Endothelial cell of hepatic sinusoid (primary cell): Measurements from ENCODE around the gene SLC47A2.
"Not testable (repeated sequence)": the region's sequence is repeated elsewhere in the genome, so short reads cannot be mapped to it uniquely, and the experiment has no call there.

ENCODE experiments used
- in situ Hi-C: cut with HindIII; loops from 2 replicates; pipeline ENCODE4 v1.10.0; 2017; ENCODE audit warnings: low sequenced_read_pairs

Gene SLC47A2

GRCh38 chr17:19671433-19671832 is 45.0 kb downstream of the SLC47A2 start:
- in situ Hi-C loops = no loop called here

GRCh38 chr17:19670908-19671307 is 45.5 kb downstream of the SLC47A2 start:
- in situ Hi-C loops = no loop called here

- in situ Hi-C loops = not testable (repeated sequence)
These were observed 46.7 kb downstream of the SLC47A2 start for GRCh38 chr17:19669680-19670079.

GRCh38 chr17:19664821-19665181 is 51.6 kb downstream of the SLC47A2 start:
- in situ Hi-C loops = no loop called here

GRCh38 chr17:19664136-19664820 is 52.1 kb downstream of the SLC47A2 start:
- in situ Hi-C loops = no loop called here

GRCh38 chr17:19663097-19663496 is 53.3 kb downstream of the SLC47A2 start:
- in situ Hi-C loops = no loop called here

- in situ Hi-C loops = no loop called here
These were observed 55.3 kb downstream of the SLC47A2 start for GRCh38 chr17:19661121-19661520.

GRCh38 chr17:19660219-19660870 is 56.0 kb downstream of the SLC47A2 start:
- in situ Hi-C loops = no loop called here

- in situ Hi-C loops = no loop called here
These were observed 56.8 kb downstream of the SLC47A2 start for GRCh38 chr17:19659366-19660177.

GRCh38 chr17:19656851-19657581 is 59.4 kb downstream of the SLC47A2 start:
- in situ Hi-C loops = no loop called here

GRCh38 chr17:19656336-19656735 is 60.0 kb downstream of the SLC47A2 start:
- in situ Hi-C loops = no loop called here

GRCh38 chr17:19654896-19655295 is 61.5 kb downstream of the SLC47A2 start:
- in situ Hi-C loops = no loop called here

GRCh38 chr17:19654342-19654886 is 62.0 kb downstream of the SLC47A2 start:
- in situ Hi-C loops = no loop called here

- in situ Hi-C loops = no loop called here
These were observed 63.8 kb downstream of the SLC47A2 start for GRCh38 chr17:19652595-19652994.

- in situ Hi-C loops = no loop called here
These were observed 64.7 kb downstream of the SLC47A2 start for GRCh38 chr17:19651451-19652238.

GRCh38 chr17:19650826-19651225 is 65.6 kb downstream of the SLC47A2 start:
- in situ Hi-C loops = no loop called here

GRCh38 chr17:19649274-19649541 is 67.2 kb downstream of the SLC47A2 start:
- in situ Hi-C loops = no loop called here

- in situ Hi-C loops = no loop called here
These were observed 67.7 kb downstream of the SLC47A2 start, which contains the start of gene ALDH3A2 for GRCh38 chr17:19648475-19649273. ALDH3A2 (plus strand) TSS chr17:19648751; CDS start chr17:19648972, 221 bp downstream.

GRCh38 chr17:19647697-19648474 is 68.5 kb downstream of the SLC47A2 start:
- in situ Hi-C loops = no loop called here
